Activated effector memory CD4-positive, alpha-beta T cell treated with anti-CD3 and anti-CD28 coated beads, Interleukin-2, amount 50 U/mL, for 16 hours (primary cell): ENCODE results near the gene NAPSA.
"Not testable (repeated sequence)": the region's sequence is repeated elsewhere in the genome, so short reads cannot be mapped to it uniquely, and the experiment has no call there.

Source experiments
- DNase-seq: peaks from one replicate; pipeline ENCODE4 v3.0.0-alpha.2; 2020

Gene NAPSA

GRCh38 chr19:50329926-50330294 is 35.5 kb downstream of the NAPSA start:
- not testable (repeated sequence) for DNase-seq

GRCh38 chr19:50329146-50329925 is 36.1 kb downstream of the NAPSA start, which contains the start of gene KCNC3:
Gene KCNC3, minus strand, starts transcription at chr19:50329377. Its CDS starts 295 bp downstream, at chr19:50329082.
- peak; percentile 98 for DNase-seq

- no peak for DNase-seq
Observed at GRCh38 chr19:50328873-50329145, 36.6 kb downstream of the NAPSA start.

- DNase-seq: no peak
Observed at GRCh38 chr19:50328224-50328872, 37.1 kb downstream of the NAPSA start.

- DNase-seq: peak; percentile 50
Observed at GRCh38 chr19:50327461-50328223, 37.8 kb downstream of the NAPSA start.

GRCh38 chr19:50327013-50327412 is 38.4 kb downstream of the NAPSA start:
- no peak for DNase-seq

- DNase-seq: no peak
Observed at GRCh38 chr19:50326101-50326664, 39.3 kb downstream of the NAPSA start.

- DNase-seq: peak; percentile 91
Observed at GRCh38 chr19:50325310-50326100, 39.9 kb downstream of the NAPSA start.

- DNase-seq: no peak
Observed at GRCh38 chr19:50324331-50324730, 41.1 kb downstream of the NAPSA start.

- DNase-seq: no peak
Observed at GRCh38 chr19:50323782-50324133, 41.7 kb downstream of the NAPSA start.

- DNase-seq: no peak
Observed at GRCh38 chr19:50322931-50323781, 42.3 kb downstream of the NAPSA start.

- no peak for DNase-seq
Observed at GRCh38 chr19:50322234-50322633, 43.2 kb downstream of the NAPSA start.

- no peak for DNase-seq
Observed at GRCh38 chr19:50321831-50322230, 43.6 kb downstream of the NAPSA start.

GRCh38 chr19:50320596-50320995 is 44.8 kb downstream of the NAPSA start:
- DNase-seq: no peak

GRCh38 chr19:50320051-50320450 is 45.4 kb downstream of the NAPSA start:
- no peak for DNase-seq

GRCh38 chr19:50319156-50319555 is 46.3 kb downstream of the NAPSA start:
- no peak for DNase-seq

- no peak for DNase-seq
Observed at GRCh38 chr19:50318438-50318837, 47.0 kb downstream of the NAPSA start.

GRCh38 chr19:50317115-50317514 is 48.3 kb downstream of the NAPSA start:
- DNase-seq: no peak

GRCh38 chr19:50315773-50316448 is 49.5 kb downstream of the NAPSA start:
- DNase-seq: no peak

GRCh38 chr19:50314724-50315708 is 50.4 kb downstream of the NAPSA start:
- no peak for DNase-seq
